ENCODE measurements around the gene SDF2. TPM values are rescaled to one million over a fixed set of nuclear protein-coding genes. Genes with fewer than 3 reads are reported as not detected.

SDF2 gene
- total and polyA plus RNA-seq, 7 donors = 20.9 to 72.0 (median 27.0) TPM

DNA sequence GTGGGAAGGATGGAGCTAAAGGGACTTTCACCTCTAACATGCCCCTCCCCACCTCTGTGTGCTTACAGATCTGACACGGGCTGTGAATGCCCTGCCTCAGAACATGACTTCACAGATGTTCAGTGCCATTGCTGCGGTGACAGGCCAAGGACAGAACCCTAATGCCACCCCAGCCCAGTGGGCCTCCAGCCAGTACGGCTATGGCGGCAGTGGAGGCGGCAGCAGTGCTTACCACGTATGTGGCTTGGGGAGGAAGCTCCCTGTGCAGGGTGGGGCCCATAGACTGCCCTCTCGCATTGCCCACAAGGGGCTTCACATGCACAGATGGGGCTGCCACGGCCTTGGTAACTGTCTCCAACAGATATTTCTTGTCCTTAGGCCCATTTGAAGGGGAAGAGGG lies 38.6 kb upstream of the SDF2 start:
- Histone ChIP-seq H3K27me3 (ENCODE audit: insufficient read depth in 3 of 3, low read length in 2 of 3) (no peaks in the 10 kb centered on the region), H3K27ac (no peak overlapping the region), H3K9me3 (no peaks in the 10 kb centered on the region), H3K4me1 (no peaks in the 10 kb centered on the region), H3K36me3 (ENCODE audit: insufficient read depth in 1 of 2, low read depth in 1 of 2) (peaks cover 20 to 99% of the 10 kb centered on the region in 2 donors), H3K4me3 (no peak overlapping the region)
- intact Hi-C loops (cut with DNase I) = no loop called here
- DNase-seq (no peak), ATAC-seq (no peak)
- TF ChIP-seq, protein P1, sequence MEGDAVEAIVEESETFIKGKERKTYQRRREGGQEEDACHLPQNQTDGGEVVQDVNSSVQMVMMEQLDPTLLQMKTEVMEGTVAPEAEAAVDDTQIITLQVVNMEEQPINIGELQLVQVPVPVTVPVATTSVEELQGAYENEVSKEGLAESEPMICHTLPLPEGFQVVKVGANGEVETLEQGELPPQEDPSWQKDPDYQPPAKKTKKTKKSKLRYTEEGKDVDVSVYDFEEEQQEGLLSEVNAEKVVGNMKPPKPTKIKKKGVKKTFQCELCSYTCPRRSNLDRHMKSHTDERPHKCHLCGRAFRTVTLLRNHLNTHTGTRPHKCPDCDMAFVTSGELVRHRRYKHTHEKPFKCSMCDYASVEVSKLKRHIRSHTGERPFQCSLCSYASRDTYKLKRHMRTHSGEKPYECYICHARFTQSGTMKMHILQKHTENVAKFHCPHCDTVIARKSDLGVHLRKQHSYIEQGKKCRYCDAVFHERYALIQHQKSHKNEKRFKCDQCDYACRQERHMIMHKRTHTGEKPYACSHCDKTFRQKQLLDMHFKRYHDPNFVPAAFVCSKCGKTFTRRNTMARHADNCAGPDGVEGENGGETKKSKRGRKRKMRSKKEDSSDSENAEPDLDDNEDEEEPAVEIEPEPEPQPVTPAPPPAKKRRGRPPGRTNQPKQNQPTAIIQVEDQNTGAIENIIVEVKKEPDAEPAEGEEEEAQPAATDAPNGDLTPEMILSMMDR (IDR thresholded peaks at IDR 0.05) = no peak
- 84 to 93% (median 90%) methylated on average over 7 to 8 of the region's 8 CpGs for WGBS, 3 donors

DNA sequence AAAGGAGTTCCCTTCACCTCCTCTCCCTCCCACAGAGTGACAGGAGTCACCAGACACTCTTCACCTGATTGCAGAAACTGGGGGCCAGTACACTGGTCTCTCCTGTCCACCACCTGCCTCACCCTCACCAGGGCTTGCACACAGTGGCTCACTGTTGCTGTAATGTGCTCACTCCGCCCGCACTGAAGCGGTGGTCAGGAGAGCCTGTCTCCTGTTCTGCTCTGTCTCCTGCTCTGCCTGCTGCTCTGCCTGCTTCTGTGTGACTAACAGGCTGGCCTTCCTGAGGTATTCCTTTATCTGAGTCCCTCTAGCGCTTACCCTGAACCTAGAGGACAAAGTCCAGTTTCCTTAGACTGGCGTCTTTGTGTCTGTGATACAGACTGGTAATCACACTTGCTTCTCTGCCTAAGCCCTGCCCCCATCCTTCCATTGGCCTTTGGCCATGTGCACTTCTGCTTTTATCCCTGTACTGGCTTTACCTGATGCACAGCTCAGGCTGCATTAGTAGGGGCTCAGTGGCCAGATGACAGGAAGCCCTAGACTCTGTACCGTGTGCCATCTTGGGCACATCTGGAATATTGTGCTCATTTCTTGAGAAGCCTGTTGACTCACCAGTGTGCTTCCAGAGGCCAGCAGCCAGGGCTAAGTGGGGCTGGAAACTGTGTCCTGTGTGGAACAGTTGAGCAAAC lies 36.7 kb upstream of the SDF2 start:
- Histone ChIP-seq H3K36me3 (ENCODE audit: insufficient read depth in 1 of 2, low read depth in 1 of 2) (peaks cover 32 to 100% of the 10 kb centered on the region in 2 donors), H3K4me1 (no peaks in the 10 kb centered on the region), H3K4me3 (no peak overlapping the region), H3K27ac (no peak overlapping the region), H3K9me3 (no peaks in the 10 kb centered on the region), H3K27me3 (ENCODE audit: insufficient read depth in 3 of 3, low read length in 2 of 3) (no peaks in the 10 kb centered on the region)
- 93 to 98% (median 94%) methylated on average over 6 of the region's 6 CpGs for WGBS, 3 donors
- TF ChIP-seq, protein P1 (IDR thresholded peaks at IDR 0.05) = no peak
- intact Hi-C loops (cut with DNase I) = no loop called here
- ATAC-seq (no peak), DNase-seq (no peak)

DNA sequence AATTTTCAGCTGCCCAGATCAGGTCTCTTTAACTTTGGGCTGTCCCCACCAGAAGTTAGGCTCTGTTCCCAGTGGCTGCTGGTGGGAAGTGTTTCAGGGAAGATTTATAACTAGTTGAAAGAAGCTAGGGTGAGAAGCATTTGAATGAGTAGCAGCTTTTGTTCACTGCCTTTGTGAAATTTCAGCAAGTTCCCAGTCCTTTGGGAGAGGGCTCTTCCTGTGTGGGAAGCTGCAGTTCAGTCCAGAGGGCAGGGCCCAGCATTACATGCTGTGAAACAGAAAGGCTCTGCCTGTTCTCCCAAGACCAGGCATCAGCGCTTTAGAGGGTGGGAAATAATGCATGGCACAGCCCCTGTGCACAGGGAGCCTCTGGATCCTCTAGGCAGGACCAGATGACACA lies 32.2 kb upstream of the SDF2 start:
- Histone ChIP-seq H3K4me1 (no peaks in the 10 kb centered on the region), H3K27ac (no peak overlapping the region), H3K9me3 (no peaks in the 10 kb centered on the region), H3K4me3 (no peak overlapping the region), H3K27me3 (ENCODE audit: insufficient read depth in 3 of 3, low read length in 2 of 3) (no peaks in the 10 kb centered on the region), H3K36me3 (ENCODE audit: insufficient read depth in 1 of 2, low read depth in 1 of 2) (peaks cover 34 to 100% of the 10 kb centered on the region in 2 donors)
- ATAC-seq (no peak), DNase-seq (no peak)
- WGBS, 3 donors = 93 to 100% (median 95%) methylated on average over 1 of the region's 1 CpG
- TF ChIP-seq, protein P1 (IDR thresholded peaks at IDR 0.05) = no peak
- intact Hi-C loops (cut with DNase I) = no loop called here

DNA sequence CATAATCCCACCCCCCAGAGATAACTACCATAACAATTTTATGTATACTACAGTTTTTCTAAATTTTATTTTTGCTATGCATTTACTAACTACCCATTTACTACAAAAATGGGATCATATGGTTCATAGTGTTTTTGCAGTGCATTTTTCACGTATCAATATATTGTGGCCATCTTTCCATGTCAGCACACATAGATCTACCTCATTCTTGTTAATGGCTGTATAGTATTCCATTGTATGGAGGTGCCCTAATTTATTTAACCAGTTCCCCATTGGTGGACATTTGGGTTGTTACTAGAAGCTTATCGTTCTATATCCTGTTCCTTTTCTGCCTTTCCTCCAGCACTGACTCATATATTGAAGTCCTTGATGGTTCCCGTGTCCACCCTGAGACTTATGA lies 27.3 kb upstream of the SDF2 start:
- intact Hi-C loops (cut with DNase I) = no loop called here
- DNase-seq (no peak), ATAC-seq (no peak)
- TF ChIP-seq, protein P1 (IDR thresholded peaks at IDR 0.05) = no peak
- Histone ChIP-seq H3K27ac (no peak overlapping the region), H3K4me3 (no peak overlapping the region), H3K4me1 (no peaks in the 10 kb centered on the region), H3K27me3 (ENCODE audit: insufficient read depth in 3 of 3, low read length in 2 of 3) (no peaks in the 10 kb centered on the region), H3K9me3 (no peaks in the 10 kb centered on the region), H3K36me3 (ENCODE audit: insufficient read depth in 1 of 2, low read depth in 1 of 2) (peaks cover 32 to 100% of the 10 kb centered on the region in 2 donors)
- WGBS, 3 donors = 96 to 100% (median 97%) methylated on average over 3 of the region's 3 CpGs

DNA sequence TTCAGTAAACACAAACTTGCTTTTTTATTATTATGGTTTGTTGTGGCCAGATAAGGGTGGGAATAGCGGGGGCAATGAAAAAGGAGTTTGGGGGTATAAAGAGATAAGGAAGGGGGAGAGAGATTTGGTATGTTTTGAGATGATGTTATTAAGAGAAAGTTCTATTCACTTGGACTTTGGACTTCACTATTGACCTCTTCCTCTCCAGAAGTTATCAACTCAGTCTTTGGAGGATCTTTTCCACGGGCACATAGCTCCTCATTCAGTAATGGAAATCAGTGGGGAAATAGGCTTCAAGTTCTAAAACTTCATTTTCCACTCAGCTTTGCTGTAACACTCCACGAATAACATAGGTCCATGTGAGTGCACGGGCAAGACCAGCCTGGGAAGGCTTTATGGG lies 26.8 kb upstream of the SDF2 start:
- Histone ChIP-seq H3K4me3 (no peak overlapping the region), H3K36me3 (ENCODE audit: insufficient read depth in 1 of 2, low read depth in 1 of 2) (peaks cover 28 to 100% of the 10 kb centered on the region in 2 donors), H3K27me3 (ENCODE audit: insufficient read depth in 3 of 3, low read length in 2 of 3) (no peaks in the 10 kb centered on the region), H3K9me3 (no peaks in the 10 kb centered on the region), H3K27ac (no peak overlapping the region), H3K4me1 (no peaks in the 10 kb centered on the region)
- ATAC-seq (no peak), DNase-seq (no peak)
- intact Hi-C loops (cut with DNase I) = no loop called here
- TF ChIP-seq, protein P1 (IDR thresholded peaks at IDR 0.05) = no peak
- WGBS, 3 donors = 96% methylated on average over 4 of the region's 4 CpGs
